ENCODE results near the gene CYP2B6.
A peak's percentile ranks its signal among the peaks of the same experiment; 100 is the strongest.
"Not testable (repeated sequence)": the region's sequence is repeated elsewhere in the genome, so short reads cannot be mapped to it uniquely, and the experiment has no call there.

CYP2B6 gene

GRCh38 chr19:41039806-41040205 lies 48.7 kb downstream of the CYP2B6 start:
- peak; percentile 24 for DNase-seq

- DNase-seq = not testable (repeated sequence)
These were observed 54.0 kb downstream of the CYP2B6 start for GRCh38 chr19:41045095-41045494.

- no peak for DNase-seq
These were observed 59.3 kb downstream of the CYP2B6 start for GRCh38 chr19:41050426-41050825.

GRCh38 chr19:41052162-41052561 lies 61.1 kb downstream of the CYP2B6 start:
- DNase-seq = not testable (repeated sequence)

GRCh38 chr19:41053331-41053730 lies 62.2 kb downstream of the CYP2B6 start:
- DNase-seq = not testable (repeated sequence)

- DNase-seq = peak; percentile 11
These were observed 74.0 kb downstream of the CYP2B6 start for GRCh38 chr19:41064974-41065569.
